K562 (cell line): ENCODE measurements around the gene P4HB. TPM values are rescaled to one million over a fixed set of nuclear protein-coding genes. Genes with fewer than 3 reads are reported as not detected.

Experiments used
- ATAC-seq: fragments of 200-7000 bp; cut with Tn5 transposase; 3 replicates; pipeline ENCODE4 v1.9.1; 2020; ENCODE audit warnings: moderate library complexity
- BruUV-seq: library from RNA; stranded (reverse); fragments of 400-500 nt; replicated peaks from 2 replicates; lab custom pipeline; 2021; lab: Mats Ljungman, UMichigan
- CTCF ChIA-PET: fragments of 300-600 bp; formaldehyde crosslinking; extraction: SDS; loops from one replicate; lab custom pipeline; 2021; ENCODE audit warnings: low intra/inter-chr PET ratio; lab: Yijun Ruan, JAX
- POLR2A ChIA-PET: fragments of 300-600, 350-650 bp; sonication (Branson Sonifier 250); formaldehyde crosslinking; extraction: SDS; loops from one replicate; lab custom pipeline; 2021; ENCODE audit warnings: antibody characterized with exemption, inconsistent platforms; lab: Yijun Ruan, JAX
- DNase-seq, 4 experiments: peaks; one replicate each; pipeline versions ENCODE4 v3.0.0 to v3.0.0-alpha.2; 2011 to 2018; ENCODE audit warnings: low spot score in 3 of 4, mixed read lengths in 3 of 4; ENCODE audit errors: extremely low read depth in 1 of 4
- FAIRE-seq: peaks from 2 replicates; lab custom pipeline; 2011; peaks lifted over from hg19 to GRCh38; lab: Jason Lieb, UNC
- H2AFZ ChIP-seq: 2 replicates; pipeline ENCODE4 v1.6.0; 2011; ENCODE audit warnings: low read depth, low read length, control low read depth, inconsistent platforms
- H3K27ac ChIP-seq: fragments of 200-600 bp; 3 replicates; pipeline ENCODE4 v1.8.0; 2011; ENCODE audit warnings: low read depth, mild to moderate bottlenecking, control low read depth, inconsistent platforms, low read length, moderate library complexity, mixed read lengths; ENCODE audit errors: extremely low read depth
- H3K27me3 ChIP-seq, 2 experiments: fragments of 300-600 bp in 1 of 2; 2 replicates in 1 of 2; 3 replicates in 1 of 2; pipeline versions ENCODE4 v1.6.0 to v1.8.0; 2011; ENCODE audit warnings: inconsistent platforms in 2 of 2, low read length in 2 of 2, mild to moderate bottlenecking in 1 of 2, mixed read lengths in 1 of 2, moderate library complexity in 1 of 2; ENCODE audit not compliant: control insufficient read depth in 2 of 2, insufficient read depth in 2 of 2
- H3K36me3 ChIP-seq: fragments of 300-600 bp; 3 replicates; pipeline ENCODE4 v1.8.0; 2011; ENCODE audit warnings: mild to moderate bottlenecking, low read length, inconsistent platforms; ENCODE audit not compliant: control insufficient read depth, insufficient read depth
- H3K4me1 ChIP-seq, 2 experiments: fragments of 200-600 bp in 1 of 2; replicated peaks in 1 of 2; 2 replicates in 1 of 2; 3 replicates in 1 of 2; pipeline versions ENCODE4 v1.5.1 to v1.8.0; 2011; ENCODE audit warnings: inconsistent platforms in 2 of 2, low read length in 2 of 2, mild to moderate bottlenecking in 1 of 2, mixed read lengths in 1 of 2, moderate library complexity in 1 of 2; ENCODE audit not compliant: control insufficient read depth in 2 of 2, insufficient read depth in 2 of 2
- H3K4me2 ChIP-seq: 2 replicates; pipeline ENCODE4 v1.6.1; 2011; ENCODE audit warnings: low read length, control low read depth, inconsistent platforms, mixed read lengths; ENCODE audit not compliant: insufficient read depth
- H3K4me3 ChIP-seq: fragments of 200-600 bp; sonication (generic), shearing (Covaris generic); 2 replicates; pipeline ENCODE4 v1.5.1; 2016; ENCODE audit warnings: control low read depth, inconsistent platforms
- H3K79me2 ChIP-seq: fragments of 200-600 bp; 3 replicates; pipeline ENCODE4 v1.8.0; 2011; ENCODE audit warnings: low read length, inconsistent platforms; ENCODE audit not compliant: control insufficient read depth, insufficient read depth
- H3K9ac ChIP-seq, 2 experiments: 2 replicates each; pipeline versions ENCODE4 v1.6.0 to v1.6.1; 2011; ENCODE audit warnings: low read depth in 2 of 2, low read length in 2 of 2, control low read depth in 1 of 2, inconsistent platforms in 1 of 2, mild to moderate bottlenecking in 1 of 2, mixed read lengths in 1 of 2; ENCODE audit not compliant: insufficient read depth in 1 of 2
- H3K9me1 ChIP-seq: one replicate; pipeline ENCODE4 v1.6.0; 2011; ENCODE audit warnings: inconsistent platforms, mild to moderate bottlenecking, low read length, moderate library complexity; ENCODE audit not compliant: control insufficient read depth, insufficient read depth
- H3K9me3 ChIP-seq: replicated peaks from 2 replicates; pipeline ENCODE4 v1.5.1; 2011; ENCODE audit warnings: low read depth, low read length, inconsistent platforms; ENCODE audit not compliant: control insufficient read depth, insufficient read depth
- H4K20me1 ChIP-seq: replicated peaks from 2 replicates; pipeline ENCODE4 v1.6.1; 2011; ENCODE audit warnings: low read length, inconsistent platforms, mixed read lengths; ENCODE audit not compliant: control insufficient read depth, insufficient read depth
- BMI1 ChIP-seq: fragments of 150-350 bp; IDR thresholded peaks from 2 replicates; pipeline ENCODE4 v1.6.1; 2014; ENCODE audit warnings: low read length
- EP400 ChIP-seq: fragments of 450-650 bp; IDR thresholded peaks from 2 replicates; pipeline ENCODE4 v1.6.1; 2017; ENCODE audit warnings: antibody characterized with exemption, mild to moderate bottlenecking, moderate library complexity
- NCOA1 ChIP-seq: fragments of 450-650 bp; IDR thresholded peaks from 2 replicates; pipeline ENCODE4 v1.6.1; 2016; ENCODE audit warnings: low read depth
- POLR2G ChIP-seq: fragments of 200-400 bp; formaldehyde crosslinking; IDR thresholded peaks from 2 replicates; pipeline ENCODE4 v1.6.1; 2017; ENCODE audit warnings: low read depth, mild to moderate bottlenecking, antibody characterized with exemption, low read length, moderate library complexity
- RBFOX2 ChIP-seq: fragments of 200-400 bp; formaldehyde crosslinking; IDR thresholded peaks from 2 replicates; pipeline ENCODE4 v1.6.1; 2017; ENCODE audit warnings: low read depth, mild to moderate bottlenecking, low read length, moderate library complexity
- WHSC1 ChIP-seq: IDR thresholded peaks from one replicate; pipeline ENCODE4 v1.6.1; 2012; ENCODE audit warnings: low read length, control low read depth, inconsistent platforms
- WGBS: fragments of 100-300 bp; shearing (Covaris generic); methylation state at CpG from one replicate; pipeline ENCODE4 v1.1.6; 2016; ENCODE audit warnings: low coverage, mixed read lengths; ENCODE audit not compliant: insufficient coverage; ENCODE audit errors: missing lambda C conversion rate; 5-methylcytosine and 5-hydroxymethylcytosine counted together
- in situ Hi-C: fragments of 300-500 bp; cut with MboI; formaldehyde crosslinking; loops from 4 replicates; pipeline ENCODE4 v1.15.0; 2018; ENCODE audit warnings: inconsistent platforms, mixed read lengths
- intact Hi-C: fragments of 100-400 bp; cut with micrococcal nuclease; formaldehyde crosslinking; loops from 2 replicates; pipeline ENCODE4 v1.14.2; 2022
- polyA plus RNA-seq, 8 experiments: library from polyadenylated mRNA; depleted of rRNA in 4 of 8; stranded (reverse) in 5 of 8; unstranded in 3 of 8; fragments of >200 nt; fragmentation: Nextera tagmentation in 2 of 8; fragmentation: Illumina TruSeq in 1 of 8; extraction: Ambion mirVana in 2 of 8; extraction: Trizol in 1 of 8; gene quantifications; 2 replicates each; pipeline versions ENCODE4 v1.2.1 to v1.2.3, GENCODE V29; 2011 to 2014; ENCODE audit warnings: inconsistent platforms in 1 of 8, missing spikeins in 1 of 8
- total RNA-seq, 7 experiments: library from RNA; depleted of rRNA in 6 of 7; stranded (reverse); fragments of >200 nt in 6 of 7; fragmentation: Illumina TruSeq in 2 of 7; extraction: Trizol in 2 of 7; gene quantifications; 2 replicates each; pipeline versions ENCODE4 v1.2.1 to v1.2.3, GENCODE V29; 2011 to 2021; ENCODE audit warnings: low replicate concordance in 1 of 7

P4HB gene
- total and polyA plus RNA-seq, 9 of the 15 experiments (the other 6 are each of a cell fraction or from before 2014, with no cell fraction given): 4.4 to 645 (median 325) TPM

- ChIA-PET POLR2A (interaction anchor here (8.3 kb wide), 1 partner anchor 7 kb away, joined by 85 read pairs; no protein-coding TSS in a partner anchor), CTCF (no interaction called here)
- Histone ChIP-seq H3K9ac (no peak overlapping the region), H3K36me3 (peaks cover 90% of the 10 kb centered on the region; the same call in 2 of the 3 replicates), H3K9me1 (no peaks in the 10 kb centered on the region), H3K27ac (no peak overlapping the region), H3K4me1 (peaks cover 0 to 18% of the 10 kb centered on the region in 2 experiments; a peak in 1 of 5 replicates), H3K27me3 (no peaks in the 10 kb centered on the region), H2AFZ (no peak overlapping the region), H4K20me1 (no peaks in the 10 kb centered on the region; the same call in 1 of the 2 replicates), H3K4me2 (no peak overlapping the region), H3K9me3 (no peaks in the 10 kb centered on the region), H3K4me3 (no peak overlapping the region), H3K79me2 (peaks cover 23% of the 10 kb centered on the region; the same call in 2 of the 3 replicates)
- ATAC-seq (no peak), DNase-seq (no peak), FAIRE-seq (no peak)
- intact Hi-C loops (no loop called here), in situ Hi-C loops (no loop called here)
- WGBS: 96% methylated on average over 11 of the region's 12 CpGs
- no TSS peak for BruUV-seq
- no peak for TF ChIP-seq EP400
- TF ChIP-seq WHSC1: no peak
- peak; percentile 58 for TF ChIP-seq RBFOX2
- 0 out of 2 replicates have a peak, but pooled peaks have one; percentile 36 for TF ChIP-seq POLR2G
- TF ChIP-seq BMI1: no peak
- TF ChIP-seq NCOA1: no peak
- TF ChIP-seq, all 486 proteins: peak for 2
Observed at GRCh38 chr17:81849457-81849856, 10.9 kb downstream of the P4HB start.
